ENCODE results near the gene GABARAPL1. TPM values are rescaled to one million over a fixed set of nuclear protein-coding genes. Genes with fewer than 3 reads are reported as not detected.

The GABARAPL1 gene
- total RNA-seq, 4 donors from 2014 or later, result 47.4 to 138 (median 70.2) TPM

- Histone ChIP-seq H3K27me3 (no peaks in the 10 kb centered on the region), H3K4me1 (no peaks in the 10 kb centered on the region), H3K36me3 (no peaks in the 10 kb centered on the region), H3K4me3 (no peak within 1 kb of the TSS), H3K27ac (no peak within 1 kb of the TSS), H3K9me3 (no peaks in the 10 kb centered on the region)
- TF ChIP-seq CTCF (IDR thresholded peaks at IDR 0.05), result no peak
- no peak for TF ChIP-seq POLR2A (IDR thresholded peaks at IDR 0.05)
- DNase-seq, result no peak
Measured at GRCh38 chr12:10171973-10172728, 40.5 kb upstream of the GABARAPL1 start, which contains the start of gene OLR1. TSS of gene OLR1 (minus strand) at chr12:10172132. CDS start at chr12:10172077, 55 bp downstream.

- Histone ChIP-seq H3K9me3 (no peaks in the 10 kb centered on the region), H3K27ac (peak overlapping the region in 1 of 4 donors; percentile 4), H3K4me1 (no peaks in the 10 kb centered on the region), H3K27me3 (no peaks in the 10 kb centered on the region), H3K36me3 (no peaks in the 10 kb centered on the region), H3K4me3 (no peak overlapping the region)
- no peak for DNase-seq
- TF ChIP-seq POLR2A (IDR thresholded peaks at IDR 0.05) (no peak), CTCF (IDR thresholded peaks at IDR 0.05) (no peak)
Measured at GRCh38 chr12:10174986-10175614, 37.6 kb upstream of the GABARAPL1 start.

GRCh38 chr12:10175846-10176636, 36.6 kb upstream of the GABARAPL1 start:
- no peaks in the 10 kb centered on the region for H3K36me3 ChIP-seq
- TF ChIP-seq CTCF (IDR thresholded peaks at IDR 0.05) (peak in 3 of 6 experiments; percentile 40 to 55 (median 54)), POLR2A (IDR thresholded peaks at IDR 0.05) (no peak)
- H3K27me3 ChIP-seq, result no peaks in the 10 kb centered on the region
- H3K4me3 ChIP-seq, result no peak overlapping the region
- DNase-seq, result no peak
- no peaks in the 10 kb centered on the region for H3K4me1 ChIP-seq
- H3K27ac ChIP-seq, result peak overlapping the region in 1 of 4 donors; percentile 4
- H3K9me3 ChIP-seq, result no peaks in the 10 kb centered on the region

DNA sequence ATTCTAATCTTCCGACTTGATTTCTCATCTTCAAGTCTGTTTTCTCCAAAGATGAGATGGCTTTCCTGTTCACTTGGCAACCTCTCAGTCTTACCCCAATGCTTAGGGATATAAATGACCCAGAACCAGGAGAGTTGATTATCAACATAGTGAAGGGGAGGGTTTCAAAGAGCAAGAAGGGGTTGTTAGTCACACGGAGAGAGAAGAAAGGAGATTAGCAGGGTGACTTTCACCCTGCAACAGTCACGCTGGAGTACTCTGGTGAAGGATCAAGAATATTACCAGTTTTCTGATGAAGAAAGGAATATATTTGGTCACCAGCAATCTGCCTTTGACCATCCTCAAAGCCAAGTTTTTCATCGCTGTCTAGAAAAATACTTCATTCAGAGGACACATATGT, 33.9 kb upstream of the GABARAPL1 start, which contains the start of gene TMEM52B:
Gene TMEM52B, plus strand, starts transcription at position 212 of the 400 bp plus-strand sequence. CDS start 543 bp downstream, outside the sequence.
- Histone ChIP-seq H3K36me3 (no peaks in the 10 kb centered on the region), H3K27ac (no peak within 1 kb of the TSS), H3K27me3 (no peaks in the 10 kb centered on the region), H3K9me3 (no peaks in the 10 kb centered on the region), H3K4me1 (no peaks in the 10 kb centered on the region), H3K4me3 (no peak within 1 kb of the TSS)
- no peak for DNase-seq
- TF ChIP-seq CTCF (IDR thresholded peaks at IDR 0.05), result no peak
- TF ChIP-seq POLR2A (IDR thresholded peaks at IDR 0.05), result no peak

DNA sequence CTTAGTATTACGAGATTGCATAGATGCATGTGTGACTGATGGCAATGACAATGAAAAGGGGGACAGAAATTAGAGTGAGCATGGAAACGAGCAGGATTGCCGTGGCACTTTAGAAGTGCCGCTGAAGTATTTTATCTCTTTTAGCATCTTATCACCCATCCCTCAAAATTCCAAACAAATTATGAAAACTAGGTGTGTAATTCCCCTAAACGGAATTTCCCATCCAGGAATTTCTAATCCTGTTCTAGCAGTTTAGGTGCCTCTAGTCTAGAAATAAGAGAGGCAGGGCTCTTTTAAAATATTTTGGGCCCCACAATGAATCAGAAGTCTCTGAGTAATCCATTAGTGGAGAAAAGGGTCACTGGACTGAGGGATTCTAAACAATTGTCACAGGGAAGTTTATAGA, 32.9 kb upstream of the GABARAPL1 start:
- TF ChIP-seq CTCF (IDR thresholded peaks at IDR 0.05) (no peak), POLR2A (IDR thresholded peaks at IDR 0.05) (no peak)
- no peak overlapping the region for H3K27ac ChIP-seq
- DNase-seq, result no peak
- H3K9me3 ChIP-seq, result no peaks in the 10 kb centered on the region
- H3K36me3 ChIP-seq, result no peaks in the 10 kb centered on the region
- H3K27me3 ChIP-seq, result no peaks in the 10 kb centered on the region
- no peak overlapping the region for H3K4me3 ChIP-seq
- H3K4me1 ChIP-seq, result no peaks in the 10 kb centered on the region

Data from Peyer's patch (tissue), 4 donors.